Inferior parietal cortex (tissue), 1 donor: ENCODE results near the gene MAST2.
"Not testable (repeated sequence)": the region's sequence is repeated elsewhere in the genome, so short reads cannot be mapped to it uniquely, and the experiment has no call there.

Source experiments
- DNase-seq: peaks from one replicate; pipeline ENCODE4 v3.0.0-alpha.2; 2016; ENCODE audit errors: extremely low spot score

The MAST2 gene

DNA sequence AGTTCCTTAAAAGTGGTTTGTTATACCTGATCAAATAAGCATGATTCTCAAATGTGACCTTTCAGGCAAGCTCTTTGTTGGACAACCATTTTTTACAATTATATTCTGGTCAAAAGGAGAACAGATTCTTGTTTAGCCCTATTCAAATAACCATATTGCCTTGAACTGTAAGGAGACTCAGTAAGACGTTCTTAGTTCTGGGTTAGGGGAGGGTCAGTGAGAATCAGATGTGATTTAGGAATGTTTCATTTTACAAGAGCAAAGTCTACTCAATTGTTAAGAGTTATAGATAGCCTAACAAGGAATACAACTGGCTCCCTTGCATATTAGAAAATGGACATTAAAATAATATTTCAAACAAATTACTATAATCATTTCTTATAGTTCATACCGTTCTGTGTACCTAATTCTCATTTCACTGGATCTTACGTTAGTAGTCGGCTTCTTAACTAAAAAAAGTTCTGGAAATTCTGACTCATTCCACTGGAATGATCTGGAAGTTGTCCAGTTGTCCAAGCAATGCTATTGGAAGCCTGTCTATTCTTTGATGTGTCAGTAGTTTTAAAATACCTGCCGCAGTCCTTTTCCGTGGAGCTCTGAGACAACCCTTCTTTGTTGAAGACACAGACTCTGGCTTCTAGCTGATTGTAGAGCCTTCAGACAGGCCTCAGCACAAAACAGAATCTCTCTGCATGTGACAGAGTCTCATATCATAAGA lies 88.8 kb downstream of the MAST2 start:
- DNase-seq, result no peak

DNA sequence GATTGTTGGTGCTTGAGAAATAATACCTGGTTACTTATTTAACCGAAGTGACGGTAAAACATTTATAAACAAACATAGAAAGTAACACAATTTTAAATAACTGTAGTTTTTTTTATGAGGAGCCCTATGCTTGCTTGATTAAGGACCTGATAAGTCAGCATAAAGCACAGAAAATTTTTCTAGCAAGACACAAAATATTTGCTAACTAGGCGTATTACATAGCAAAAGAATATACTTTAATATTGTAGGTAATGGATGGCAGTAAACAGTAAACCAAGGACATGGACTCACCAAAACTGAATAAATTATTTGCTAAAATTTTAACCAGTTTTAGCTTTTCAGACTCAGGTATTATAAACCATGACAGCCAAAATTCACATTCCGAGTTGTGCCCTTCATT lies 90.9 kb downstream of the MAST2 start:
- no peak for DNase-seq

DNA sequence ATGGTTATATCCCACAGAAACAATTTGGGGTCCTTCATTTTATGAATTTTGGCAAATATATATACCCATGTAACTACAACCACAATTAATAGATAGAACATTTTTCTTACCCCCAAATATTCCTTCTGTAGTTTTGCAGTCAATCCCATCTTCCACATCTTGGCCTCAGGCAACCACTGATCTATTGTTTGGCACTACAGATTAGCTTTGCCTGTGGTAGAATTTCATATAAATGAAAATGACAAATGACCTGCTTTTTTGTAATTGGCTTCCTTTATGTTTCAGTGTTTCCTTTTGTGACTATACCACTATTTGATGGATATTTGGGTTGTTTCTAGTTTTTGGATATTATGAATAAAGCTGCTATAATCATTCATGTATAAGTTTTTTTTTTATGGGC lies 91.5 kb downstream of the MAST2 start:
- DNase-seq, result no peak

GRCh38 chr1:45895406-45895805 lies 92.0 kb downstream of the MAST2 start:
- no peak for DNase-seq

DNA sequence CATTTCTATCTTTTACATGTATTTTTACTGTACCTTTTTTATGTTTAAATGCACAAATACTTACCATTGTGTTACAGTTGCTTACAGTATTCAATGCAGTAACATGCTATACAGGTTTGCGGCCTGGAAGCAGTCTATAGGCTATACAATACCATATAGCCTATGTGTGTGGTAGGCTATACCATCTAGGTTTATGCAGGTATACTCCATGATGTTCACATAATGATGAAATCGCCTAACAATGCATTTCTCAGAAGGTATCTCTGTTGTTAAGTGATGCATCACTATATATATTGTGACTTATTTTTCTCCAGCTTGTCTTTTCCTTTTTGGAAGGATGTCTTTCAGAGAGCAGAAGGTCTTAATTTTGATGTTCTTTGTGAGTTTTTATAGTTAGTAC lies 103.5 kb downstream of the MAST2 start:
- no peak for DNase-seq

DNA sequence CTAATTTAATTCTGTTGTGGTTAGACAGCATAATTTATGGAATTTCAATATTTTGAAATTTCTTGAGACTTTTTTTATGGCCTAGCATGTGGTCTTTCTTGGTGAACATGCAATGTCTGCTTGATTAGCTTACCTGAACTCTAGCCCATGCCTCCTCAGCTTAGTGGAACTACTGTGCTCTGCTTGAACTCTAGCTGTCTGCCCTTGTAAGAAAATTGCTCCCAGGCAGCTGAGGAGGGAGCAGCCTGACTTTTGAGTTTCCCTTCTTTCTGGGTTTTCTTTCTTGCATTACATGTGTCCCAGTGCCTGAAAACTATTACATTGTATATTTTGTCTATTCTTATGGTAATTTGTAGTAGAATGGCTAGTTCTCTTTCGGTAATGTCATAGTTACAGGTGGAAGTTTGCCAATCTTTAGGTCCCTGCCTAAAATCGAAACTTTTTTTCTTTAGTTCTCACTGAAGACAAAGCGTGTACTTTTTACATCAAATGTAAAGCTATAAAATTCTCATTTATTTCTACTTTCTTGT lies 105.3 kb downstream of the MAST2 start:
- no peak for DNase-seq

DNA sequence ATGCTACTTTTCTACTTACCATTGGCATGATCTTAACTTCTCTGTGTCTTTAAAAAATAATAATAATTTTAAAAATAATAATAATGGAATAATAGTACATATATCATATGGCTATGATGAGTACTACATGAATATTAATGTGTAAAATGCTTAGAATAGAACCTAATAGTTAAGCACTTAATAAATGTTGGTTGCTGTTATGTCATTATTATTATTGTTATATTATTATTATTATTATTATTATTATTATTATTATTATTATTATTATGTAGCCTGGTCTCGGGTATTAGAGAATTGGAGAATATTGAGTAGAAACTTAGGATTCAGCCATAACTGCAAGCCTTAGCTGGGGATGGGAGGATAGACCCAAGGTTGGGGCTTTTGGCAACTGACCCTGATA lies 108.2 kb downstream of the MAST2 start:
- no peak for DNase-seq

- DNase-seq, result no peak
Observed at GRCh38 chr1:45913183-45913683, 109.8 kb downstream of the MAST2 start.

- no peak for DNase-seq
Observed at GRCh38 chr1:45913731-45914501, 110.5 kb downstream of the MAST2 start.

- no peak for DNase-seq
Observed at GRCh38 chr1:45914836-45915235, 111.4 kb downstream of the MAST2 start.

DNA sequence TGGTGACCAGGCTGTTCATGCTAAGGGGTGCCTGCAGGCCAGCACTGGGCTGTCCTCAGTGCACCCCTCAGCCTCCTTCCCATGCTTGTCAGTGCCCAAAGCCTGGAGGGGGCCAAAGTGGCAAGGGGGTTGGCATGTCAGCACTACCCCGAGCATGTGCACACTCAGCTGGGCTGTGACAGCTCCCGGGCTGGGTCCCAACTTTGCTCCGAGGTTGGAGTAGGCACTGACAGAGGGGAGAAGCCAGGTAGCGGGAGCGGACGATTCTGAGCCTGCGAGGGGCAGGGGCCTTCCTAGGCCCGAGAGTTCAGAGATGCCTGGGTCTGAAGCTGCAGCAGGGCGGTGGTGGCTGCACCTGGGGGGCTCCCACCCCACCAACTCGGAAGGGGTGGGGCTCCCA lies 119.0 kb downstream of the MAST2 start:
- no peak for DNase-seq

GRCh38 chr1:45922813-45923212 lies 119.4 kb downstream of the MAST2 start:
- DNase-seq, result no peak

DNA sequence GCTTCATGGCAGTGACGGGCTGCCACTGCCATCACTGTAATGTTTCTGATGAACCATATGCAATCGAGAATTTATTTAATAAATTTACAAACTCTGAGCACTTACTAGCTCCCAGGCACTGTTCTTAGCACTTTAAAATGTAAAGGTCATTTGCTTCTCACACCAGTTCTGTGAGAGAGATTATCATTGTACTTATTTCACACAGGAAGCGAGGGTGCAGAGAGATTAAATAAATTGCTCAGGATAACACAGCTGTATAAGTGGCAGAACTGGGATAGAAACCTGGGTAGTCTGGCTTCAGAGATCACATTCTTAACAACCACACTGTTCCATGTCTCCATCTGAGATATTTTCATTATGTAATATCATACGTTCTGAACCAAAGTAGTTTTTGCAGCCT lies 119.9 kb downstream of the MAST2 start:
- no peak for DNase-seq

DNA sequence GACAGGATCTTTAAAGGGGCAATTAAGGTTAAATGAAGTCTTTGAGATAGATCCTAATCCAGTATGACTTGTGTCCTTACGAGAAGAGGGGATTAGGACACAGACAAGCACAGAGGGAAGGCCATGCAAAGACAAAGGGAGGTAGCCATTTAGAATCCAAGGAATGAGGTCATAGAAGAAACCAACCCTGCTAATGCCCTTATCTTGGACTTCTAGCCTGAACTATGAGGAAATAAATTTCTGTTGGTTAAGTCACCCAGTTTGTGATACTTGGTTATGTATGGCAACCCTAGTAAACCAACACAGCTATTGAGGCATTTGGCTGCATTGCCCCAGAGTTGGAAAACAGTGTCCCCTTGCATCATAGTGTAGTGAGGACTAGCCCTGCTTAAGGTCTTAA lies 121.3 kb downstream of the MAST2 start:
- no peak for DNase-seq

- DNase-seq, result no peak
Observed at GRCh38 chr1:45925728-45926287, 122.4 kb downstream of the MAST2 start.

DNA sequence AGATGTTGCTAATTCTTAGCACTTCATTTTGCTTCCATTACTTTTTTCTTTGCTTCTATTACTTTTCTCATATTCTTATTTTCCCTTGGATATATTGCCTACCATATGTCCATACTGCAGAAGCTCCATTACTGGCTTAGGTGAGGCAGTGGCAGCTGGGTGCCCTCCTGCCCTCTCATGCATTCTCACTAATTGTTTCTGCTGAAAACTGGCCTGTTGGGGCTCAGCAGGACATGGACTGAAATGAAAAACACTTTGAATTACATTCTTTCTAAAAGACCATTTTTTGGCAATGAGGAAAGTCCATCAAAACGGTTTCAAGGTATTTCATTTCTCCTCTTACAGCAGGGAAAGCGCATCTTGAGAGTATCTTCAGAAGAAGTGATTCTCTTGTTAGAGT lies 122.9 kb downstream of the MAST2 start:
- DNase-seq, result no peak

- DNase-seq, result not testable (repeated sequence)
Observed at GRCh38 chr1:45927231-45927915, 124.0 kb downstream of the MAST2 start.

DNA sequence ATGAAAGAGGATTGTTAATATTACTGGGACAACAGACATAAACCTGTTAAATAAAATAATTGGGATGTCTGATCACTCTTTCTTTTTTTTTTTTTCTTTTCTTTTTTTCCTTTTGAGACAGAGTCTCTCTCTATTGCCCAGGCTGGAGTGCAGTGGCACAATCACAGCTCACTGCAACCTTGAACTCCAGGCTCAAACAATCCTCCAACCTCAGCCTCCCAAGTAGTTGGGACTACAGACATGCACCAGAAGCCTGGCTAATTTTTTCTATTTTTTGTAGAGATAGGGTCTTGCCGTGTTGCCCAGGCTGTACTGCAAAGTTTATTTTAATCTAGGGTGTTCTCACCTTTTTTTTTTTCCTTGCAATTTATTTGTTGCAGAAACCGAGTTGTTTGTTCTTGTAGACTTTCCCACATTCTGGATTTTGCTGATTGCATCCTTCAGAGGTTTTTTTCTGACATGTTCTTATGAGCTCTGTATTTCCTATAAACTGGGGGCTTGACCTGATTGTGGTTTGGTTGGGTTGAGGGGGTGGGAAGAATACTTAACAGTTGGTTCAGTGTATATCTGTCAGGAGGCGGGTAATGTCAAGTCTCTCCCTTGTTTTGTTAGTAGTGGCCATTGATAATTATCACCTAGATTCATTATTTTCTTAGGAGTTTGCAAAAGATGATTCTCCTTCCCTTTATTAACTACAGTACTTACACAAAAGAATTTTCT lies 125.2 kb downstream of the MAST2 start:
- DNase-seq, result no peak

DNA sequence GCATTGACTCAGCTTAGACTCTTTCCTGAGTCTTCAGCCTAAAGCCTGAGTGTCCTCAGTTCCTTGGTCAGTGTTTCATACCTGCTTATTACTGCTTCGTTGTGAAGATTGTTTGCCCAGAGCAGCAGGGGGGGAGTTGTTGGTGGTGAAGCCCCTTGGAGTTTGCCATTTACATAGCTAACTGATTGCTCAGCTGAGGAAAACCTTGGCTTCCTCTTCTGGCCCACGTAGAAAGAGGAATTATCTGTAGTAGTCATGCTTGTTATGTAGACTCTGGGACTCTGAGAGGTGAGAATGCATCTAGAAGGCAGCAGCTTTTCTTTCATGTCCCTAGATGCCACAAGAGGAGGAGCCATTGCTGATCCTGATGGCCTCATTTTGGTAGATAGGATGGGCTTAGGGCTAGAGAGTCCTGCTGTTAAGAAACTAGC lies 125.9 kb downstream of the MAST2 start:
- DNase-seq, result no peak

- no peak for DNase-seq
Observed at GRCh38 chr1:45930258-45931150, 127.1 kb downstream of the MAST2 start.
